AG04449 (cell line): ENCODE measurements around the gene LIMS1.
"Not testable (repeated sequence)": the region's sequence is repeated elsewhere in the genome, so short reads cannot be mapped to it uniquely, and the experiment has no call there.

ENCODE experiments used
- CTCF ChIA-PET: fragments of 350-600 bp; formaldehyde crosslinking; extraction: SDS; loops from one replicate; lab custom pipeline; 2021; ENCODE audit warnings: antibody characterized with exemption; lab: Yijun Ruan, JAX
- POLR2A ChIA-PET: fragments of 400-600, 350-600 bp; formaldehyde crosslinking; extraction: SDS; loops from one replicate; lab custom pipeline; 2020; ENCODE audit warnings: antibody characterized with exemption, inconsistent platforms; lab: Yijun Ruan, JAX
- DNase-seq: peaks from one replicate; pipeline ENCODE4 v3.0.0-alpha.2; 2010; ENCODE audit warnings: low read depth, low spot score
- H3K4me3 ChIP-seq: 2 replicates; pipeline ENCODE4 v1.5.1; 2011; ENCODE audit warnings: low read depth, mild to moderate bottlenecking, control low read depth, low read length
- CTCF ChIP-seq: IDR thresholded peaks from one replicate; pipeline ENCODE4 v1.5.1; 2011; ENCODE audit warnings: mild to moderate bottlenecking, moderate library complexity, low read length, control low read depth, inconsistent platforms; ENCODE audit not compliant: insufficient read depth; ENCODE audit errors: missing control alignments

The LIMS1 gene

GRCh38 chr2:108533832-108534583, at the start of gene LIMS1:
TSS of gene LIMS1 (plus strand) at chr2:108534470. CDS start at chr2:108534563, 93 bp downstream.
- CTCF ChIA-PET: interaction anchor here (1.1 to 1.8 kb wide), 2 partner anchors 10 to 102 kb away, joined by 4 to 7 read pairs; no protein-coding TSS in a partner anchor
- peak; percentile 5 for TF ChIP-seq CTCF
- DNase-seq: no peak
- peak within 1 kb of the TSS; percentile 76 for H3K4me3 ChIP-seq
- POLR2A ChIA-PET: interaction anchor here (0.6 to 1.7 kb wide), 4 partner anchors 41 to 69 kb away, joined by 3 to 10 read pairs (median 4); no protein-coding TSS in a partner anchor

- H3K4me3 ChIP-seq: no peak overlapping the region
- POLR2A ChIA-PET: no interaction called here
- no peak for TF ChIP-seq CTCF
- CTCF ChIA-PET: interaction anchor here (1.3 to 1.6 kb wide), 2 partner anchors 99 to 101 kb away, joined by 3 to 6 read pairs; no protein-coding TSS in a partner anchor
- DNase-seq: no peak
Observed at GRCh38 chr2:108485253-108485652, 49.0 kb upstream of the LIMS1 start.

- no peak for DNase-seq
- no peak for TF ChIP-seq CTCF
- CTCF ChIA-PET: interaction anchor here (1.6 kb wide), 1 partner anchor 146 kb away, joined by 4 read pairs; no protein-coding TSS in a partner anchor
- POLR2A ChIA-PET: no interaction called here
- H3K4me3 ChIP-seq: no peak overlapping the region
Observed at GRCh38 chr2:108490506-108491122, 43.7 kb upstream of the LIMS1 start.

- CTCF ChIA-PET: interaction anchor here (1.3 to 2.3 kb wide), 3 partner anchors 11 to 92 kb away, joined by 3 to 11 read pairs (median 3); no protein-coding TSS in a partner anchor
- no peak for TF ChIP-seq CTCF
- POLR2A ChIA-PET: interaction anchor here (0.5 to 1.0 kb wide), 2 partner anchors 148 to 1711 kb away, joined by 3 to 4 read pairs; no protein-coding TSS in a partner anchor
- no peak overlapping the region for H3K4me3 ChIP-seq
- no peak for DNase-seq
Observed at GRCh38 chr2:108491848-108492247, 42.4 kb upstream of the LIMS1 start.

- no peak for TF ChIP-seq CTCF
- peak; percentile 79 for DNase-seq
- CTCF ChIA-PET: interaction anchor here (1.3 to 2.3 kb wide), 3 partner anchors 12 to 92 kb away, joined by 3 to 11 read pairs (median 3); no protein-coding TSS in a partner anchor
- POLR2A ChIA-PET: interaction anchor here (0.5 to 1.0 kb wide), 2 partner anchors 148 to 1710 kb away, joined by 3 to 4 read pairs; no protein-coding TSS in a partner anchor
- H3K4me3 ChIP-seq: no peak overlapping the region
Observed at GRCh38 chr2:108492364-108492763, 41.9 kb upstream of the LIMS1 start.

GRCh38 chr2:108496167-108496566, 38.1 kb upstream of the LIMS1 start:
- POLR2A ChIA-PET, CTCF ChIA-PET, H3K4me3 ChIP-seq, DNase-seq: not testable (repeated sequence)

- CTCF ChIA-PET, DNase-seq, H3K4me3 ChIP-seq, POLR2A ChIA-PET: not testable (repeated sequence)
Observed at GRCh38 chr2:108507620-108508019, 26.6 kb upstream of the LIMS1 start.

GRCh38 chr2:108512431-108512830, 21.8 kb upstream of the LIMS1 start:
- POLR2A ChIA-PET, CTCF ChIA-PET, H3K4me3 ChIP-seq, DNase-seq: not testable (repeated sequence)

GRCh38 chr2:108514478-108514877, 19.8 kb upstream of the LIMS1 start:
- CTCF ChIA-PET, POLR2A ChIA-PET, H3K4me3 ChIP-seq, DNase-seq: not testable (repeated sequence)

GRCh38 chr2:108524688-108525087, 9.6 kb upstream of the LIMS1 start:
- POLR2A ChIA-PET: not testable (repeated sequence)

More at GRCh38 chr2:108524688-108525087, 9.6 kb upstream of the LIMS1 start:
- CTCF ChIA-PET, H3K4me3 ChIP-seq, DNase-seq: not testable (repeated sequence)
